ENCODE data around the gene TEX53.

GRCh38 chr9:114696814-114697544, 39.4 kb upstream of the TEX53 start:
- TF ChIP-seq CTCF (IDR thresholded peaks at IDR 0.05) (no peak), POLR2A (IDR thresholded peaks at IDR 0.05) (no peak)

Data from right lobe of liver (tissue), 4 donors.